IPS-15b (cell line): Measurements from ENCODE around the gene IFI27L1.

Experiments used
- H3K27me3 ChIP-seq: one replicate; pipeline ENCODE4 v1.6.1; 2013; ENCODE audit warnings: low read length; ENCODE audit not compliant: control insufficient read depth, insufficient read depth
- H3K36me3 ChIP-seq: one replicate; pipeline ENCODE4 v1.6.1; 2013; ENCODE audit warnings: low read length; ENCODE audit not compliant: control insufficient read depth, insufficient read depth
- H3K4me1 ChIP-seq: one replicate; pipeline ENCODE4 v1.6.1; 2013; ENCODE audit warnings: mild to moderate bottlenecking, low read length; ENCODE audit not compliant: control insufficient read depth, insufficient read depth
- H3K4me3 ChIP-seq: one replicate; pipeline ENCODE4 v1.5.1; 2013; ENCODE audit warnings: low read depth, low read length
- H3K9ac ChIP-seq: one replicate; pipeline ENCODE4 v1.6.1; 2013; ENCODE audit warnings: low read depth, mild to moderate bottlenecking, low read length
- H3K9me3 ChIP-seq: one replicate; pipeline ENCODE4 v1.6.1; 2013; ENCODE audit warnings: mild to moderate bottlenecking, low read length; ENCODE audit not compliant: control insufficient read depth, insufficient read depth

The IFI27L1 gene

DNA sequence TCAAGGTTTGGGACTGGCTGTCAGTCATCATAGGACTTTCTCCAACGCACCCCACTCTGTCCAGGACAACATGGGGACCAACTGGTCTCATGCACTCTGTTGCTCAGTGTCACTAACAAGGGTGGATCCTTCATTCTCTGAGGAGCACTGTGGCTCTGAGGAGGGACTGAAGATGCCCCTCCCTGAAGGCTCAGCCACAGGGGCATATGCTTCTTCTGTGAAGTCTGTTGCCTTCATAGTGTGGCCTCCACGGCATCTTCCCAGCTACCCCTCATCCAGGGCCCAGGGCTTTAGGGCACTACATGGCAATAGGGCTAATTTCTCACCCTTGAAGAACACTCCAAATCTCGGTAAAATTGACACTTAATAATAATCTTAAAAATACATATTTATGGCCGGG is 62.6 kb downstream of the IFI27L1 start:
- H3K9ac ChIP-seq = no peak overlapping the region
- H3K27me3 ChIP-seq = no peaks in the 10 kb centered on the region
- no peak overlapping the region for H3K4me3 ChIP-seq
- H3K4me1 ChIP-seq = peaks cover 11% of the 10 kb centered on the region
- H3K36me3 ChIP-seq = no peaks in the 10 kb centered on the region
- H3K9me3 ChIP-seq = no peaks in the 10 kb centered on the region

DNA sequence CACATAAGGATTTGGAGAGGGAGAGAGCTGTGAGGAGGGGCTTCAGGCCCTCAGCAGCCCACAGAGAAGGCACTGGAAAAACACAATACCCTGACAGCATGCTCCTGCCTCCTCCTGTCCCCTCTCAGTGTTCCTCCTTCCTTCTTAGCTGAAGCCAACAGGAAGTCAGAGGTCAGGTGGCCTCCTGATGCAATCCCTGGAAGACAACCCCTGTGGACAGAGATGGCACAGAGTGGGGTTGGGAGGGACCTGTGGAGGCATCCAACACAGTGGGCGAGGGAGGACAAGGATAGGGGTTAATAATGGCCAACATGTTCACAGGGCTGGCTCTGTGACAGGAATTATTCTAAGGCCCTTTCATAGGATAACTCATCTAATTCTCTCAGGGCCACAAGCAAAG is 63.7 kb downstream of the IFI27L1 start:
- no peaks in the 10 kb centered on the region for H3K36me3 ChIP-seq
- no peak overlapping the region for H3K4me3 ChIP-seq
- no peaks in the 10 kb centered on the region for H3K9me3 ChIP-seq
- H3K4me1 ChIP-seq = peaks cover 8% of the 10 kb centered on the region
- H3K27me3 ChIP-seq = no peaks in the 10 kb centered on the region
- H3K9ac ChIP-seq = no peak overlapping the region

DNA sequence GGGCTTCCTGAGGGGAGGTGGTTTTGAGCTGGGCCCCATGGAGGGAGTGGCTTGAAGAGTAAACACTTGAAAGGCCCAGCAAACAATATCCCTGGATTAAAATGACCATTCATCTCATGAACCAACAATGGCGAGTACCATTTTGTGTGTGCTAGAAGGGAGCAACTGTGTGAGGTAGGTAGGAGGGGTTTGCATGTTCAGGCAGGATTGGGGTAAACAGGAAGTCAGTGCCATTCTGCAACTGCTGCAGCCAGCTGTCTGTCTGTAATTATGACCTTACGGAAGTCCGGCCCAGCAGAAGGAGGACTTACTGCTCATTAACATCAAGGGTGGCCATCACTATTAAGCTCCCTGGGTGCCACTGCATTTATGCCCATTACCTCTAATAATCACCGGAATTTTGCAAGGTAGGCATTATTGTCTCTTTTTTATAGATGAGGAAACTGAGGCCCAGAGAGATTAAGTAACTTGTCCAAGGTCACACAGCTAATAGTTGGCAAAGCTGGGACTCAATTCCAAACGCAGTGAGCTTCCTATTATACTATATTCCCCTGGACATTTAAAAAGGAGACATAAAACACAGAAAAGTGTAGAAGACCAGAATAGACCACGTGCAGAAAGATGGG is 64.9 kb downstream of the IFI27L1 start:
- no peaks in the 10 kb centered on the region for H3K27me3 ChIP-seq
- no peaks in the 10 kb centered on the region for H3K36me3 ChIP-seq
- no peak overlapping the region for H3K4me3 ChIP-seq
- no peaks in the 10 kb centered on the region for H3K9me3 ChIP-seq
- no peak overlapping the region for H3K9ac ChIP-seq
- peaks cover 5% of the 10 kb centered on the region for H3K4me1 ChIP-seq
